Measurements from ENCODE around the gene TCF4. TPM values are rescaled to one million over a fixed set of nuclear protein-coding genes. Genes with fewer than 3 reads are reported as not detected.

Gene TCF4
- polyA plus RNA-seq, 1 donor, result 77.2 TPM

- no peak for DNase-seq
Observed at GRCh38 chr18:55440988-55441387, 147.0 kb downstream of the TCF4 start.

GRCh38 chr18:55439056-55439455, 148.9 kb downstream of the TCF4 start:
- DNase-seq, result no peak

- no peak for DNase-seq
Observed at GRCh38 chr18:55435592-55435991, 152.4 kb downstream of the TCF4 start.

- DNase-seq, result no peak
Observed at GRCh38 chr18:55433648-55434047, 154.3 kb downstream of the TCF4 start.

- DNase-seq, result no peak
Observed at GRCh38 chr18:55433140-55433539, 154.9 kb downstream of the TCF4 start.

GRCh38 chr18:55432307-55433040, 155.5 kb downstream of the TCF4 start:
- DNase-seq, result no peak

GRCh38 chr18:55430026-55430425, 158.0 kb downstream of the TCF4 start:
- no peak for DNase-seq

GRCh38 chr18:55427951-55428350, 160.0 kb downstream of the TCF4 start:
- DNase-seq, result no peak

GRCh38 chr18:55425698-55426097, 162.3 kb downstream of the TCF4 start:
- no peak for DNase-seq

- no peak for DNase-seq
Observed at GRCh38 chr18:55422456-55423180, 165.4 kb downstream of the TCF4 start.

- DNase-seq, result no peak
Observed at GRCh38 chr18:55421615-55422419, 166.2 kb downstream of the TCF4 start.

GRCh38 chr18:55421308-55421614, 166.7 kb downstream of the TCF4 start:
- DNase-seq, result no peak

- no peak for DNase-seq
Observed at GRCh38 chr18:55420665-55421307, 167.2 kb downstream of the TCF4 start.

- DNase-seq, result no peak
Observed at GRCh38 chr18:55419947-55420664, 167.9 kb downstream of the TCF4 start.

- DNase-seq, result no peak
Observed at GRCh38 chr18:55419132-55419946, 168.7 kb downstream of the TCF4 start.

GRCh38 chr18:55418439-55418838, 169.6 kb downstream of the TCF4 start:
- DNase-seq, result no peak

GRCh38 chr18:55416791-55417190, 171.2 kb downstream of the TCF4 start:
- DNase-seq, result no peak

- DNase-seq, result peak; percentile 79
Observed at GRCh38 chr18:55415258-55415871, 172.6 kb downstream of the TCF4 start.

- no peak for DNase-seq
Observed at GRCh38 chr18:55414475-55414874, 173.5 kb downstream of the TCF4 start.

- no peak for DNase-seq
Observed at GRCh38 chr18:55413474-55413873, 174.5 kb downstream of the TCF4 start.

All from left kidney (tissue), 2 donors.